ENCODE measurements around the gene SLAIN1. TPM values are rescaled to one million over a fixed set of nuclear protein-coding genes. Genes with fewer than 3 reads are reported as not detected.
A peak's percentile ranks its signal among the peaks of the same experiment; 100 is the strongest.

Gene SLAIN1
- total RNA-seq, 2 experiments from 2014 or later: 41.2 to 42.5 TPM

GRCh38 chr13:77774181-77774580 is 76.7 kb downstream of the SLAIN1 start:
- POLR2A ChIA-PET: no interaction called here
- Mint-ChIP-seq H3K4me1 (ENCODE audit: low read depth) (no peaks in the 10 kb centered on the region), H3K27ac (no peak overlapping the region), H3K4me3 (no peak overlapping the region), H3K9me3 (no peaks in the 10 kb centered on the region), H3K27me3 (no peaks in the 10 kb centered on the region), H3K36me3 (ENCODE audit: low read depth) (no peaks in the 10 kb centered on the region)
- CTCF ChIA-PET: interaction anchor here (1.4 kb wide), 1 partner anchor 28 kb away, joined by 3 read pairs; no protein-coding TSS in a partner anchor
- Histone ChIP-seq H3K4me3 (ENCODE audit: low read length) (no peak overlapping the region), H3K9me3 (ENCODE audit: control insufficient read depth in 1 of 2, insufficient read depth in 1 of 2, low read length in 2 of 2) (no peaks in the 10 kb centered on the region), H3K27ac (ENCODE audit: low read depth in 1 of 2, low read length in 2 of 2) (no peak overlapping the region), H3K4me1 (ENCODE audit: insufficient read depth, low read length) (no peaks in the 10 kb centered on the region), H3K27me3 (ENCODE audit: control insufficient read depth in 1 of 2, insufficient read depth in 2 of 2, low read length in 2 of 2) (no peaks in the 10 kb centered on the region), H3K36me3 (ENCODE audit: insufficient read depth, low read length) (no peaks in the 10 kb centered on the region)
- ATAC-seq (ENCODE audit: poor library complexity): no peak
- TF ChIP-seq CTCF (IDR thresholded peaks at IDR 0.05): no peak
- intact Hi-C loops (cut with DNase I, micrococcal nuclease): no loop called here
- DNase-seq: no peak

GRCh38 chr13:77776704-77777103 is 79.2 kb downstream of the SLAIN1 start:
- H3K4me1 Mint-ChIP-seq (ENCODE audit: low read depth): peaks cover 11% of the 10 kb centered on the region

DNA sequence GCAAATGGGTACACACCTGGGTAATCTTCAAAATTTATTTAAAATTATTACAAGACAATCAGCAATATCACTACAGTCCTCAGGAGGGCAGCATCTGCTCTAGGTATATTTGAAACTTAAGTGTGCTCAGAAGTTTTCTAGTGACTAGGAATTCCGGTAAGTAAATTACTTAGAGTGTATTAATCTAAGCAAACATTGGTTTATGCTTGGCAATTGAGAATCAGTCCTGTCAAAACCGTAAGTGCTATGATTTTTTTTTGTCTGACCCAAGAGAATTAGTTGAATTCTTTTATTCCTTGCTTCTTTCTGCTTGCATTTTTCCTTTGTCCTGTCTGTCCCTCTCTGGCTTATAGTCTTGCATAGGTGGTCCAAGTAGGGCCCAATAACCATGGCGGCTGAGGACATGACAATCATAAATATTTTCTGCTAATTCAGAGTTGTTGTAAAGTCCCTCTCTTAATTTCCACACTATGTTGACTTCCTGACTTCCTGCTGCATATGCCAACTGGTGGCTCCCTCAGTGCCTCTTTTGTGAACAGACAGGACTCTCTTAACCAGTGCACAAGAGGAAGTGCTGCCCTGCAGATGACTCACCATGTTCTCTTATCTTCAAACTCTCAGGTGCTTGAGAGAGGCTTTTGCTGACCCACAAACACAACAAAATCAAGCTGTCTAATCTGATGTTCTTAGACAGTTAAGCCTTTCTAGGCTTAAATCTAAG is 82.2 kb downstream of the SLAIN1 start:
- Histone ChIP-seq H3K4me3 (ENCODE audit: low read length) (no peak overlapping the region), H3K27me3 (ENCODE audit: control insufficient read depth in 1 of 2, insufficient read depth in 2 of 2, low read length in 2 of 2) (no peaks in the 10 kb centered on the region), H3K9me3 (ENCODE audit: control insufficient read depth in 1 of 2, insufficient read depth in 1 of 2, low read length in 2 of 2) (no peaks in the 10 kb centered on the region), H3K27ac (ENCODE audit: low read depth in 1 of 2, low read length in 2 of 2) (no peak overlapping the region), H3K4me1 (ENCODE audit: insufficient read depth, low read length) (peaks cover 4% of the 10 kb centered on the region), H3K36me3 (ENCODE audit: insufficient read depth, low read length) (no peaks in the 10 kb centered on the region)
- CTCF ChIA-PET: no interaction called here
- TF ChIP-seq CTCF (IDR thresholded peaks at IDR 0.05): peak; percentile 78
- DNase-seq (peak in 4 of 14 experiments; percentile 29 to 63 (median 54)), ATAC-seq (ENCODE audit: poor library complexity) (no peak)
- Mint-ChIP-seq H3K27me3 (no peaks in the 10 kb centered on the region), H3K36me3 (ENCODE audit: low read depth) (no peaks in the 10 kb centered on the region), H3K4me3 (no peak overlapping the region), H3K9me3 (no peaks in the 10 kb centered on the region), H3K4me1 (ENCODE audit: low read depth) (peaks cover 11% of the 10 kb centered on the region), H3K27ac (no peak overlapping the region)
- POLR2A ChIA-PET: no interaction called here
- intact Hi-C loops (cut with DNase I, micrococcal nuclease): loop anchor here in 1 of 2 experiments (1.0 to 5.0 kb wide), 2 partner anchors 342 to 1198 kb away; no protein-coding TSS in a partner anchor

More at GRCh38 chr13:77776704-77777103, 79.2 kb downstream of the SLAIN1 start:
- intact Hi-C loops (cut with DNase I, micrococcal nuclease): no loop called here
- H3K27ac ChIP-seq (ENCODE audit: low read depth in 1 of 2, low read length in 2 of 2): no peak overlapping the region
- ATAC-seq (ENCODE audit: poor library complexity) (no peak), DNase-seq (no peak)
- no peaks in the 10 kb centered on the region for H3K9me3 ChIP-seq (ENCODE audit: control insufficient read depth in 1 of 2, insufficient read depth in 1 of 2, low read length in 2 of 2)
- no peak overlapping the region for H3K4me3 Mint-ChIP-seq
- H3K4me3 ChIP-seq (ENCODE audit: low read length): no peak overlapping the region
- H3K27me3 ChIP-seq (ENCODE audit: control insufficient read depth in 1 of 2, insufficient read depth in 2 of 2, low read length in 2 of 2): no peaks in the 10 kb centered on the region
- no peak for TF ChIP-seq CTCF (IDR thresholded peaks at IDR 0.05)
- ChIA-PET POLR2A (no interaction called here), CTCF (no interaction called here)
- no peaks in the 10 kb centered on the region for H3K36me3 Mint-ChIP-seq (ENCODE audit: low read depth)
- no peak overlapping the region for H3K27ac Mint-ChIP-seq
- H3K9me3 Mint-ChIP-seq: no peaks in the 10 kb centered on the region
- no peaks in the 10 kb centered on the region for H3K27me3 Mint-ChIP-seq
- no peaks in the 10 kb centered on the region for H3K36me3 ChIP-seq (ENCODE audit: insufficient read depth, low read length)
- peaks cover 4% of the 10 kb centered on the region for H3K4me1 ChIP-seq (ENCODE audit: insufficient read depth, low read length)

Data from CD4-positive, alpha-beta T cell (primary cell).